GM21529 (cell line): ENCODE data around the gene MIAT.
A peak's percentile ranks its signal among the peaks of the same experiment; 100 is the strongest.
"Not testable (repeated sequence)": the region's sequence is repeated elsewhere in the genome, so short reads cannot be mapped to it uniquely, and the experiment has no call there.

Source experiments
- ATAC-seq: cut with Tn5 transposase; IDR thresholded peaks from one replicate; pipeline ENCODE4 v1.9.1; 2021; ENCODE audit not compliant: unreplicated experiment

The MIAT gene

DNA sequence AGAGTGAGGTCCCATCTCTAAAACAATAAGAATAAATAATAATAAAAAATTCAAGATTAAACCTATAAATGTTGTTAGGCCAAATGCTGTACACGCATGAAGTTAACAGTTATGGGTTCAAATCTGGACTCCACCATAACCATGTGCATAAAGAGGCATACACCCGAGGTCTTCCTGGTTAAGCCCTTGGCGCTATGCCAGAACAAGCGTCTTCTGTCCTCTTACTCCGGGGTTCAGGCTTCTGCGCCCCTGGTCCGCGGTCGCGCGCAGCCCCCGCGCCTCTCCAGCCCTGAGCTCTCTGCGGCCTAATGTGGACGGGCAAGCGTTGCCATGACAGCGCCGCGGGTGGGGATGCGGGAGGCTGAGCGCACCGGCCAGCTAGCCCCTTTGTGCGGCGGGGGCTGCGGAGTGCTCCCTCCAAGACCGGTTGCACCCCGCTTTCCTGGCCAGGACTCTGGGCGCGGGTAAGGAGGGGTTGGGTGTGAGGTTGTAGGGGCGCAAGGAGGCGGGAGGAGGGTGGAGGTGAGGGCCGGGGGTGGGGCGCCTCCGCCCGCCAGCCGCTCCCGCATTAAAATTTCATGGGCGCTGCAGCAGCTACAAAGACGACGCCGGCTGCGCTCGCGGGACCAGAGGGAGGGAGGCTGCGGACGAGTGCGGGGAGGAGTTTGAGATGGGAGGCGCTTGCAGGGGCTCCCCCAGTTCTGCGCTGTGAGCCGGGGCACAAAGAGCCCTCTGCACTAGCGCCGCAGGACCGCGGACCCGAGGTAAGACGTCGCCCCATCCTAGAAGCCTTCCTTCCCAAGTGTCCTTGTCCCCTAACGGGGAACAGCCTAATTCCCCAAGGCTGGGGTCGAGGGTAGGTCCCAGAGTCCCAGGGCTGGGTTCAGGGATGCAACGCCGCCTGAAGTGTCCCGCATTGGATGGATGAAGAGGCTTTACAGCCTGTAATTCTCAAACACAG lies at the start of gene MIAT:
Gene MIAT (plus strand): TSS at position 698 of the 961 bp plus-strand sequence.
- ATAC-seq = peak; percentile 53

DNA sequence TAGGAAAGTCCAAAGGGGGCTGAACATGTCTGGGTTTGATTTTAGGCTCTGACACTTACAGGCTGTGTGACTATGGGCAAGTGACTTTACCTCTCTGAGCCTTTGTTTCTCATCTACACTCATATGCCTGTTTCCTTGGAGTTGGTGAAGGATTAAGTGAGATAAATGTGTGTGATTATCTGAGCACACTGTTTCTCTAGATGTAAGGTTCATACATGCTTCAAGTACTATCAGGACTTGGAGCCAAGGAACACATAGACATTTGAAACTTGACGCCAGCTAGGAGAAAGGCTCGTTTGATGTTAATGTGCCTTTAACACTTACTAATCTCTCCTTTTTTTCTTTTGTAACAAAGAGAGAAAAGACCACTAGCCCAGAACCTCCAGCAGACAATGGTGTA lies 49.3 kb upstream of the MIAT start:
- ATAC-seq = no peak

DNA sequence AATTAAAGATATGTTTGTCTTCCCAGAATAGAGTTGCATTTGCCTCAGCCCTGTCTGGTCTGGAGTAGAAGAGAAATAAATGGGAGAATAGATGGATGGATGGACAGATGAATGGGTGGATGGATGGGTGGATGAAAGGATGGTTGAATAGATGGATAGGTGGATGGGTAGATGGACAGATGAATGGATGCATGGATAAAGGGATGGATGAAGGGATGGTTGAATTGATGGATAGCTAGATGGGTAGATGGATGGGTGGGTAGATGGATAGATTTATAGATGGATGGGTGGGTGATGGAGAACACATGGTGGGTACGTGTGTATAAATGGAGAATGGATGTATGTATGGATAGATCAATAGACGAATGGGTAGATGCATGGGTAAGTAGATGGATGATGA lies 48.1 kb upstream of the MIAT start:
- ATAC-seq = no peak

DNA sequence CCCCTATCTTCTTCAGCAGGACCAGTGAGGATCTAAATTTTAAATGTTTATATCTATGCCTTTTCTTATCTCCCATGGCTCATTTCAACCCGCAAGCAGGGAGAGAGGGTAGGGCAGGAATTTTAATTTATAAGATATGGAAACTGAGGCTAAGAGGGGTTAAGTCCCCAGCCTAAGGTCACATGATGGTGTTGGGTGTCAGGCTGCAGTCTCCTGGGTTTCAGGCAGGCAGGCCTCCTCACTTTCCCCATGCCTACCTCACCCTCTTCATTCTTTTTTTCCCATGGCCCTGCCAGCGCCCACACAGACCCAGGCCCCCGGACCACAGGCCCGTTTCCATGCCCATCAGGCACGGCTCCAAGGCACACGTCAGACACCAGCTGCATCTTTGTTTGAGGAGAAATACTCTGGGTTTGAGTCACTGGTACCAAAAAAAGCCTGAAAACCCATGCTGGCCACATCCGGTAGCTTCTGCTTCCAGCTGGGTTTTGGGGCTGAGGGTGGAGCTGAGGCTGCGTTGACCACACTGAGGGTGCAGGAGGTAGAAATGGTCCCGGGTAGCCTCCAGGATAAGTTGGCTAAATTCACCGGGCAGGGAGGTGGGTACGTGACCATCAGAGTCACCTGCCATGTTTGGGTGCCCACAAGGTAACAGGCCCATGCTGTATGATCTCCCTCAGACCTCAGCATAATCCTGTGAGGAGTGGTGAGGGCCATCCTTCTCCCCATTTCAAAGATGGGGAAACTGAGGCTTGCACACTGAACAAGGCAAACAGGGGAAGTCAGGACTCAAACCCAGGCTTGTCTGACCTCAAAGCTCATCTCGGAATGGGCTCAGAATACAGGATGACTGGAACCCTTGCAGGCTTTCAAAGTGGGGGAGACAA lies 47.1 kb upstream of the MIAT start:
- peak; percentile 82 for ATAC-seq

DNA sequence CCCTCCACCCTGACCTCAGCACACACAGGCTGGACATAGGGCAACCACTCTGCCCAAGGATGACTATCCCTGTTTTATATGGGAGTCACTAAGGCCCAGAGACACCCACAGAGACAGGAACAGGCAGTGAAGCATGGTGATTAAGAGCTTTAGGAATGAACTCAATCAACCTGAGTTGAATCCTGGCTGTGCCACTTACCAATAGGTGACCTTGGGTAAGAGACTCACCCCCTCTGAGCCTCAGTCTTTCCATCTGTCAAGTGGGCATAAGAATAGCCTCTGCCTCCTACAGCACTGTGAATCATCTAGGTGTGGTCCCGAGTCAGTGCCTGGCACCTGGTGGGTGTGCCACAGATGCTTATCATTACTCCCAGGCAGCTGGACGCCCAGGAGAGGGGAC lies 46.4 kb upstream of the MIAT start:
- ATAC-seq = no peak

DNA sequence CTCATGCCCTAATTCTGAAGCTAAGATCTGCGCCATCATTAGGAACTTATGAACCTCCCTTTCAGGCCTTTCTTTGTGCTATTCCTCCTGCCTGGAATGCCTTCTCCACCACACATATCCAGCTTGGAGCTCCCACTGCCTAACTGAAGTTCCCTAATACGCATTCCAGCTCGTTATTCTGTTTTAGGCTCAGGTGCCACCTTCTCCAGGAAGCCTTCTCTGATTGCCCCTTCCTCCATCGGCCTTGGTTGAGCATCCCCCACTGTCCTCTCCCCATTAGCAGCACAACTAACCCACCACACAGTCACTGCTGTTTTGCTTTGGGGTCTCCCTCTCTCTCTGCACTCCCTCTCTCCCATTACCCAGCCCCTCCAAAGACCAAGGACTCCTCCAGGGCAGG lies 44.7 kb upstream of the MIAT start:
- ATAC-seq = no peak

DNA sequence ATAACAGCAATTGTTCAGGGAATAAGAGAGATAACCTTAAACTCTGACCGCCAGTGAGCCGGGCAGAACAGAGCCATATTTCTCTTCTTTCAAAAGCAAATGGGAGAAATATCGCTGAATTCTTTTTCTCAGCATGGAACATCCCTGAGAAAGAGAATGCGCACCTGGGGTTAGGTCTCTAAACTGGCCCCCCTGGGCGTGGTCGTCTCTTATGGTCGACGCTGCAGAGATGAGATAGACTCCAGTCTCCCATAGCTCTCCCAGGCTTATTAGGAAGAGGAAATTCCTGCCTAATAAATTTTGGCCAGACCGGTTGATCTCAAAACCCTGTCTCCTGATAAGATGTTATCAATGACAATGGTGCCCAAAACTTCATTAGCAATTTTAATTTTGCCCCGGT lies 43.6 kb upstream of the MIAT start:
- not testable (repeated sequence) for ATAC-seq

DNA sequence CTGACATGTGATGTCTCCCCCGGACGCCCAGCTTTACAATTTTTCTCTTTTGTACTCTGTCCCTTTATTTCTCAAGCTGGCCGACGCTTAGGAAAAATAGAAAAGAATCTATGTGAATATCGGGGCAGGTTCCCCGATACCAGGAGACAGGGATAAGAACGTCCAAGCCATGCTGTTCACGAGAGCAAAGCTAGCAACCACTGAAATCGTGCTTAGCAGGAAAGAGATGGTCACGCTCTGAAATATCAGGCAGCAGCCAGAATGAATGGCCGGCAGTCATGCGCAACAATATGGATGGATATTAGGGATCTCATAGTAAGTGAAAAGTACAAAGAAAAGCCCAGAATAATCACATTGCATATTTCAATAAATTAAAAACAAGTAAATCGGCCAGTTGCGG lies 43.1 kb upstream of the MIAT start:
- ATAC-seq = no peak

DNA sequence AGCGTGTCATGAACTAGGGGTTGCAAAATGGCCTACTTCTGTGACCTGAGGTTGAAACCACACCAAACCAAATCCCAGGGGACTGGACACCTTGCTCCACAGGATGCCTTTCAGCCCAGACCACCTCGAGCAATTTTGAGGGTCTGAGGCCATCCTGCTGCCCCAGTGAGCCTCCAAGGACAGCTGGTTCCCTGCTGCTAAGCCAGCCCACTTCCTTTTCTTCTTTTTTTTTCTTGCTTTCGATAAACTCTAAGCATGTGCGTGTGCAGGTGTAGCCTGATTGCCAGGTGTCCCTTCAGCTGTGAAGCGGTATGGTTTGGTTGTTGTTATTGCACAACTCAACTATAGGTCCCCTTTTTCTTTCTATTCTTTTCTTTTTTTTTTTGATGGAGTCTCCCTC lies 42.2 kb upstream of the MIAT start:
- peak; percentile 64 for ATAC-seq

DNA sequence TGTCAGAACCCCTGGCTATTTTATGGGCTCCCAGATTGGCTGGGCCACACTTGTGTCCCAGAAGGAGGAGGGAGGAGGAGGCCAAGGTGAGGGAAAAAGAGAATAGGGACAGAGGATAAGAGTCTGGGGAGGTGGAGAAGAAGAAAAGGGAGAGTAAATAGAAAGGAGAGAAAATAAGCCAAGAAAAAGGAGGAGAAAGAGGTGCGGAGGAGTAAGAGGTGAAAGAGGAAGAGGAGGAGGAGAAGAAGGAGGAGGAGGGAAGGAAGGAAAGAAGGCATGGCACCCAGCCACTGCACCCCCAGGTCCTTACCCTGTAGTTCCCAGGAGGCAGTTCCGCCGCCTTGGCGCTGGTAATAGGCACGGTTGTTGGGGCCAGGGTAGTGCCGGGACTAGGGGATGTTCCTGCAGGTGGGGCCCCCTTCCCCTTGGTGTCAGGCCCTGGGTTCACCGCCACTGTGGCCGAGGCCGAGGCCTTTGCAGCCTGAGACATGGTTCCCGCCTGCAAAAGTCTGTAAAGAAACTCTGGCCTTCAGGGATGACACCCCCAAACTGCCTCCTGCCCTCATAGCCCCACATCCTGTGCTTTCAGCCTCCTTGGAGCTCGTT lies 41.5 kb upstream of the MIAT start:
- no peak for ATAC-seq

DNA sequence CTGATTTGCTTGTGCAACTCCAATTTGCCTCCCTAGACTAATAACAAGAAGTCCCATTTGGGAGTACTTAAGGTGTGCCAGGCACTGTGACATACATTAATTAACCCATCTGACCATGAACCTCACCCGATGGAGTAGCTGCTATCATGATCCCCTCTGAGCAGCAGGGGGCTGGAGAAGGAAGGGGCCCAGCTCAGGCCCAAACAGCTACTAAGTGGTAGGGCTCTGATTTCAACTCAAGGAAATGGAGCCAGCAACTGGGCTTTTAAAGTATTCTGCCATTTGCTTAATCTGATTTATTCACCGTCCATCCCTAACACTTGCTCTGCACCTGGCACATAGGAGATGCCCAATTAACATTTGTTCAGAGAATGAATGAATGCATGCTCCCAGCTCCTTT lies 40.7 kb upstream of the MIAT start:
- ATAC-seq = no peak

DNA sequence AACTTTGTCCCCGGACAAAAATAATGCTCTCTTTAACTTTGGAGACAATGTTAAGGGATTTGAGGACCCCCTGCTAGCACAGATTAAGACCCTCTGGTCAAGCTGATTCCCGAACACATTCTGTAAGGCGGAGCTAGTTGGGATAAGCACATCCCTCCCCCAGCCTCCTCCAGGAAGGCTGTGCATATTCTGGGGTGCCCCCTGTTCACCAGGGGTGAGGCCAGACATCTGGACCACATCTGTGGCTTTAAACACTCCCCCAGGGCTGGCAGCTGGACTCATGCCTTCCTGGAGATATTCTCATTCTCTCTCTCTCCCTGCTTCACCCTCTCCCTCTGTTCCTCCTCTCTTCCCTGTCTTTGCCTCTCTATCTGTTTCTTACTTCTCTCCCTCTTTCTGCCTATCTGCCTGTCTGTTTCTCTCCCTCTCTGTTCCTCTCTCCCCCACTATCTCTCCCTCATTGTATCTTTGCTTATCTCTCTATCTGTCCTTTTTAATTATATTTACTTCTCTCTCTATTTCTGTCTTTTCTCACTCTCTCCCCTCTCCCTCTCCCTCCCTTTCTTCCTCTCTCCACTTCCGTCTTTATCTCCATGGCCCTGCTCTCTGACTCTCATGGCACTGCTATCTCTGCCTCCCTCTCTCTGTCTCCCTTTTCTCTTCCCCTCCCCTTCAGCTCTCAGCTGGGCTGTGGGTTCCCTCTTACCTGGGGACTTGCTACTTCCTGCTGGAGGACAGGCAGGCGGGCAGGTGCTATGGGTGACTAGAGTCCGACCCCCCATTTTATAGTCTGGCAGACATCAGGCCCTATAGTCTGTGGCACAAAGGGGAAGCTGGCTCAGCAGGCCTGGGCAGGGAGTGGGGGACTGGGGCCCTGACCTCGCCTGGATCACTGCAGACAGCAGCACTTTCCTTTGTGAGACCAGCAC lies 39.9 kb upstream of the MIAT start, which contains the start of gene CRYBB1:
Gene CRYBB1 (minus strand): TSS at position 757 of the 929 bp plus-strand sequence. CDS start 1,708 bp downstream, outside the sequence.
- ATAC-seq = no peak

DNA sequence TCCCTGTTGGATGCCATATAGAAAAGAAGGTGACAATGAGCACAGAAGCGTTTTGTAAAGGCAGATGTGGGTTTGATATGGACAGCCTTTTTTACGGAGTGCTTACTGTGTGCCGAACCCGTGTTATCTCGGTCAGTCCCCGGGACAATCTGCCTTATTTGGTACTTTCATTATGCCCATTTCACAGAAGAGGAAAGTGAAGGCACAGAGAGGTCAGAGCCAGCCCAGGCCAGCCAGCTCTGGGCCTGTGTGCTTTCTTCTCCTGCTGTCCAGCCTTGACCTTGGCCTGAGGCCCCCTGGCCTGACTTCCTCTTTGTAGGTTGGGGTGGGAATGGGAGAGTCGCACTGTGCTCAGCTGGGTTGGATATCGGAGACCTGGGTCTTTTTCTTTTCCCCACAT lies 38.9 kb upstream of the MIAT start:
- no peak for ATAC-seq

DNA sequence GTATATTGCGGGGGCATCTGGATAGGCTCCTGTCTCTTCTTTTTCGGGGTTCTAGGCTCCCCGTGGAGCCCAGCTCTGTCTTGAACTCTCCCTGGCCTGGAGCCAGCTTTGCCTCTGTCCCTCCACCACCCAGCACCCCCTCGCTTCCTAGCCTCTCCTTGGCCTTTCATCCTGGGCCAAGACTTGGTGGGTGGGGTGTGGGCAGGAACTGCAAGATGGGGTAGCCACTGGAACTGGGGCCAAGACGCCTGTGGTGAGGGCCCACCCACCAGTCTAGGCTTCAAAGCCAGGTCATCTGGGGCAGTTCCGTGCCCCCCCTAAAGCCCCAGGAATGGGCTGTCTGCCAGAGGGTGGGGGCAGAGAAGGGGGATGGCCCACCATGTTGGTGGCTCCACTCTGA lies 37.9 kb upstream of the MIAT start:
- no peak for ATAC-seq

DNA sequence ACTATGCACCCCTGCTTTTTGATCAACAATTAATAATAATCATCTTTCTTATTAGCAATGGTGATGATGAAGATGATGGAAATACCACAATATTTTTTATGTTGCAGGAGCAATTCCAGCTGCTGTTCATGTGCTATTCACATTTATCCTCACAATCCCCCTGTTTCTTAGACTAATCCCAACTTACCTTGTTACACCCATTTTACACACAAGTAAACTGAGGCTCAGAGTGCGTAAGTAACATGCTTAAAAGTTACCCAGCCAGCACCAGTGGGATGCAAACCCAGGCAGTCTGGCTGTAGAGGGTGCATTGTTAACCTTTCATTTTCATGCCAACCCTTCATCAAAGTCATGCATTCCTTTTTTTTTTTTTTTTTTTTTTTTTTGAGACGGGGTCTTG lies 37.2 kb upstream of the MIAT start:
- no peak for ATAC-seq

DNA sequence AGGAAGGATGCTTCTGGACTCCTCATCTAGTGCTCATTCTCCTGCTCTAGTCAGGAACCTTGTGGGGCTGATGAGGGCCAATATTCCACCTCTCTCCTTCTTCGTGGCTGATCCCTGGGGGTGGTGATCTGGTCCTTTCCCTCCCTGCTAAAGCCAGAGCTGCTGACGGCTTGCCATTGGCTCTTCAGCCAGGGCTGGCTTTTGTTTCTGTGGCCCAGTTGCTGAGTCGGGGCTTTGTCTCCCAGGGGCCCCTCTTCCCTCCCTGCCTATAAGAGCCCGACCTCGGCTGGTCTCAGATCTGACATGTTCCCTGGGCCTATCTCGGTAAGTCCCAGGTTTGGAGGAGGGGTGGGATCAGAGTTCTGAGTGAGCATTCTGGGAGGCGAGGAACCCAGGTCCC lies 35.7 kb upstream of the MIAT start, which contains the start of gene CRYBA4:
Gene CRYBA4 (plus strand): TSS at position 301 of the 400 bp plus-strand sequence. CDS start 634 bp downstream, outside the sequence.
- ATAC-seq = no peak

DNA sequence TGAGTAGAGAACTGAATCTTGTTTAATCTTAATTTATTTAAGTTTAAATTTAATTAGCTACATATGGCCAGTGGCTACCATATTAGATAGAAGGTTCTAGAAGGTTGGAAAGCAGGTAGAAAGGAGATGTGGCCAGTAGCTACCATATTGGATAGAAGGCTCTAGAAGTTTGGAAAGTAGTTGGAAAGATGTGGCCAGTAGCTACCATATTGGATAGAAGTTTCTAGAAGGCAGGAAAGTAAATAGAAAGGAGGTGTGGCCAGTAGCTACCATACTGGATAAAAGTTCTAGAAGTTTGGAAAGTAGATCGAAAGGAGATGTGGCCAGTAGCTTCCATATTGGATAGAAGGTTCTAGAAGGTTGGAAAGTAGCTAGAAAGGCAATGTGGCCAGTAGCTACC lies 33.4 kb upstream of the MIAT start:
- ATAC-seq = no peak

DNA sequence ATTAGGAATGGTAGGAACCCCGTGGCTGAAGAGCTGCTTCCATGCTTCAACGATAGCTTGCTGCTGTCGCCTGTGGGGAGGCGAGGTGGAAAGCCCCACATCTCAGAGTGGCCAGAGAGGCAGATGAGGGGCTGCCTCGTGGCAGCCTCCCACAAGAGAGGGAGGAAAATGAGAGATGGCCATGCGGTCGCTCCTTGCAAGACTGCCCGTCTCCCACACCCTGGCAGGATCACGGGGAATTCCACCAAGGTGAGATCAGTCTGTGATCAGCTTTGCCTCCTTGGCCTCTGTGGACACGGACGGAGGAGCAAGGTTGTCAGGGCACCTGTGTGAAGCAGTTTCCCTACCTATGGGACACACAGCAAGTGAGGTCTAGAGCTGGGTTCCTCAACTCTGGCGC lies 32.6 kb upstream of the MIAT start:
- no peak for ATAC-seq

DNA sequence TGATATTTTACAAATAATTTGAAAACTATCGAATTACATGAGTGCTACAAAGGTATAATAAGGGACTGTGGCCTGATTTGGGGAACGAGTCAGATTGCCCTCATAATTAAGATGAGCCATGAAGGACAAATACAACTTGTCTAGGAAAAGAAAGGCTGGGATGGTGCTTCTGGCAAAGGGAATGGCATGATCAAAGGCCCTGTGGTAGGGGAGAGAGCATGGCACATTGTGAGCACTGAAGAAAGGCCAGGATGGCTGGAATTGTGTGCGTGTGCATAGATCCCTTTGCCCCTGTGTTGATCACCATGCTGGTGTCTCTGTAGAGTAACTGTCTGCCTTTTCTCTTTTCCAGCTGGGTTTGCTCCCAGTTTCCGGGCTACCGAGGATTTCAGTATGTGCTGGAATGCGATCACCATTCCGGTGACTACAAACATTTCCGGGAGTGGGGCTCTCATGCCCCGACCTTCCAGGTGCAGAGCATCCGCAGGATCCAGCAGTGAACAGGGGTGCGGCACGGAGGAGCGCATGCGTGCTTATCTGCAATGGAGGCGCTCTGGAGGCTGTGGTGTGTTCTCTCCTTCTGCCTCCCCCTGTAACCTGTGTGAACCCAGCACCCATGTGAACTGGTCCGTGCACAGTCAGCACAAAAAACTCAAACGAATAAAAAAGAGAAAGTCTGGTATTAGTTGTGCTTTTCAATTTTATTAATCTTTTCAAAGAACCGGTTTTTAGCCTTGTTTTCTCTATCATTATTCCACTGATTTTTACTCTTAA lies 27.2 kb upstream of the MIAT start:
- no peak for ATAC-seq
